Measurements from ENCODE around the gene AP1G1. TPM values are rescaled to one million over a fixed set of nuclear protein-coding genes. Genes with fewer than 3 reads are reported as not detected.

AP1G1 gene
- total RNA-seq, 1 donor from 2014 or later = 116 TPM

DNA sequence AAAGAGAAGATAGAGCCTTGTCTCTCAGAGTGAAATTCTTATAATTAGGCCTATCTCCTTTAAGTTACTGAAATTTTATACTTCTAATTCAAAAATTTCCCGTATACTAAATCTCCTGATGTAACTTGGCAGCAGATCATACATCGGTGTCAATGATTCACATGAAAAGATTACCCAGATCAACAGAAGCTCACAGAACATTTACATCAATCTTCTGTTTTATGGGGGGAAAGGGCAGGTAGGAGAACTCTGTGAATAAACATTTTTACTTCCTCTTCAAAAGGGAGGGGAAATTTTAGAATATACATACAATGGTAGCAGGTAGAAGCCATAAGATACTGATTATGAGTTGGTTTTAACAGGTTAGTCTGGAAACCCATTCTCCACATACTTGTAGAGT is 127.3 kb downstream of the AP1G1 start:
- Histone ChIP-seq H3K36me3 (peaks cover 0 to 20% of the 10 kb centered on the region in 2 donors), H3K4me1 (no peaks in the 10 kb centered on the region), H3K4me3 (no peak overlapping the region), H3K27ac (no peak overlapping the region), H3K9me3 (no peaks in the 10 kb centered on the region), H3K27me3 (no peaks in the 10 kb centered on the region)
- no peak for DNase-seq (ENCODE audit: extremely low spot score in 2 of 2)
- TF ChIP-seq CTCF (IDR thresholded peaks at IDR 0.05) (no peak), POLR2AphosphoS5 (IDR thresholded peaks at IDR 0.05; ENCODE audit: insufficient read depth in 1 of 2, low read depth in 1 of 2) (no peak), POLR2A (IDR thresholded peaks at IDR 0.05) (no peak)
- intact Hi-C loops (cut with DNase I) = no loop called here

Small RNA genes lying within 50 kb of the gene (small RNA-seq; reads per million reads assigned to genes)
- gene AC010653.3 (not detected), gene SNORA70D (not detected), gene SNORD71 (25,173 reads per million, percentile 100 among the genes with 10 or more reads in this experiment)

Other genes starting within 250 kb of the AP1G1 start
- gene TAT, start 231.7 kb downstream of the AP1G1 start, total RNA-seq = not detected
- 4.7 TPM for gene MARVELD3, start 182.7 kb downstream of the AP1G1 start, total RNA-seq
- gene PHLPP2, start 84.1 kb downstream of the AP1G1 start, total RNA-seq = 6.4 TPM
- 15.0 TPM for gene ATXN1L, start 37.1 kb upstream of the AP1G1 start, total RNA-seq
- 8.8 TPM for gene ZNF821, start 75.3 kb upstream of the AP1G1 start, total RNA-seq
- gene IST1, start 86.7 kb upstream of the AP1G1 start, total RNA-seq = 159 TPM
- gene PKD1L3, start 191.6 kb upstream of the AP1G1 start, total RNA-seq = not detected
- 4.2 TPM for gene DHODH, start 199.9 kb upstream of the AP1G1 start, total RNA-seq
- 4.7 TPM for gene HP, start 245.7 kb upstream of the AP1G1 start, total RNA-seq